Measurements from ENCODE around the gene CGB5.

CGB5 gene

GRCh38 chr19:49085020-49085867, 41.6 kb downstream of the CGB5 start, which contains the start of gene SNRNP70:
Gene SNRNP70 (plus strand): TSS chr19:49085451. CDS start chr19:49086415, 964 bp downstream.
- peak; percentile 98 to 100 for DNase-seq (ENCODE audit: low read depth in 2 of 2)

DNA sequence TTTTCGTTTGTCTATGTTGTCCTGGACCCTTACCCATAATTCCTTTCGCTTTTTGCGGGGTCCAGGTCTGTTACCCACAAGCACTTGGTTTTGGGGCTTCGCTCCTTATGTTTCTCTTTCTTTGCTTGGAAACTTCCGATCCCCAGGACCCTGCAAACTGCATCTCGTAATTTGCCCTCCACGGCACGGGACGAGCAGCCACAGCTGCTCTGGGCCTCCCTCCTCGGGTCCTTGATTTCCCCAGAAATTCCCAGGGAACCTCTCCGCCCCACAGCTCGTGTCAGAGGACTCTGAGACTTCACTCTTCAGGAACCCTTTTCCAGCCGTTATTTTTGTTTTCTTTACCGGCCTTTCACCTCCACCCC, 42.2 kb downstream of the CGB5 start:
- DNase-seq (ENCODE audit: low read depth in 2 of 2): no peak

- DNase-seq (ENCODE audit: low read depth in 2 of 2): no peak
Measured at GRCh38 chr19:49086296-49086695, 42.6 kb downstream of the CGB5 start.

DNA sequence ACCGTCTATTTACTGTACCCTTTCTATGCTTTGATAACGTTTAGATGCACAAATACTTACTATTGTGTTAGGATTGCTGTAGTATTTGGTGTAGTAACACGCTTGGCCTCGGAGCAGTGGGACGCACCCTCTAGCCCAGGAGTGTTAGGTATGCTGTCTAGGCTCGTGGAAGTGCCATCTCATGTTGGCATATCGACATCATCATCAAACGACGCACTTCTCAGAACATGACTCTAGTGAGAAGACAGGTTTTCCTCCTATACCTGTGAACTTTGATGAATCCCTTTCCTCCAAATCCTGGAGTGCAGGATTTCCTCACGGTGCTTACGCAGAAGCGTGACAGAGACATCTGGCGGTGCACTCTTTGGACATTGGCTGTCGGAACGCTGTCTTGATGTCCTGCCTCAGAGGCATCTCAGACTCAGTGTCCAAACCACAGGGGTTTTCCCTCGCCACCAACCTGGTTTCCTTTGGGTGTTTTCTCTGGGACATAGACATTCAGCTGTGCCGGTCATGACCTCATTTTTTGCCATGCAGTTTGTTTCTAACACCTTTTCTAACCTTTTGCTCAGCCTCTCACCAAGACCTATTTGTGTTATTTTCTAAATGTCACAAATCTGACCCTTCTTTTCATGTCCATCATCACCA, 47.9 kb downstream of the CGB5 start:
- DNase-seq (ENCODE audit: low read depth in 2 of 2): no peak

DNA sequence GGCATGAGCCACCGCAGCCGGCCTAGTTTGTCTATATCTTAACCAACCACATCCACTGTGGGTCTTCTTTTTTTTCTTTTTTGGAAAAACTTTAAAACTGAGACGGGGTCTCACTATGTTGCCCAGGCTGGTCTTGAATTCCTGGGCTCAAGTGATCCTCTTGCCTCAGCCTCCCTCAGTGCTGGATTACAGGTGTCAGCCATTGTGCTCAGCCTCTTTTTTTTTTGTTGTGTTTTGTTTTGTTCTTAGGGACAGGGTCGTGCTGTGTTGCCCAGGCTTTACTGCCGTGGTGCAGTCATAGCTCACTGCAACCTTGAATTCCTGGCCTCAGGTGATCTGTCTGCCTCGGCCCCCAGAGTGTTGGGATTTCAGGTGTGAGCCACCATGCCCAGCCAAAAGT, 49.0 kb downstream of the CGB5 start:
- DNase-seq (ENCODE audit: low read depth in 2 of 2): no peak

Measured in stimulated activated CD8-positive, alpha-beta memory T cell treated with anti-CD3 and anti-CD28 coated beads, Interleukin-7, amount 100 ng/mL, for 4 hours (primary cell).